Thoracic aorta (tissue), 2 donors: Measurements from ENCODE around the gene RAET1E. TPM values are rescaled to one million over a fixed set of nuclear protein-coding genes. Genes with fewer than 3 reads are reported as not detected.

ENCODE experiments used
- ATAC-seq: fragments of 150-250 bp; one replicate; pipeline ENCODE4 v1.8.0; 2017; ENCODE audit warnings: low read depth; ENCODE audit not compliant: insufficient number of reproducible peaks, low FRiP score
- DNase-seq: peaks from one replicate; pipeline ENCODE4 v3.0.0-alpha.2; 2020; ENCODE audit warnings: low spot score
- H3K27ac ChIP-seq, 2 donors: fragments of 200-600 bp; sonication (generic); 1 replicate in 1 of 2; 2 replicates in 1 of 2; pipeline ENCODE4 v1.5.1; 2016; ENCODE audit warnings: mild to moderate bottlenecking in 2 of 2, moderate library complexity in 2 of 2
- H3K27me3 ChIP-seq: fragments of 200-600 bp; sonication (generic); replicated peaks from 2 replicates; pipeline ENCODE4 v1.6.0; 2016; ENCODE audit warnings: mild to moderate bottlenecking; ENCODE audit not compliant: insufficient read depth
- H3K36me3 ChIP-seq: fragments of 200-600 bp; sonication (generic); one replicate; pipeline ENCODE4 v1.5.1; 2016
- H3K4me1 ChIP-seq, 2 donors: fragments of 200-600 bp; sonication (generic); 1 replicate in 1 of 2; 2 replicates in 1 of 2; pipeline versions ENCODE4 v1.5.1 to v1.6.0; 2016; ENCODE audit warnings: low read depth in 2 of 2, mild to moderate bottlenecking in 1 of 2; ENCODE audit not compliant: control insufficient read depth in 1 of 2
- H3K4me3 ChIP-seq: fragments of 200-600 bp; sonication (generic); 2 replicates; pipeline ENCODE4 v1.5.1; 2016; ENCODE audit warnings: mild to moderate bottlenecking
- H3K9me3 ChIP-seq: fragments of 200-600 bp; sonication (generic); 2 replicates; pipeline ENCODE4 v1.5.1; 2016
- total RNA-seq, 2 donors: library from RNA; depleted of rRNA; stranded (reverse); fragments of >200 nt; gene quantifications; one replicate each; pipeline versions ENCODE4 v1.1.0 to v1.2.3, GENCODE V29; 2016
- TF ChIP-seq, protein P1 (sequence below): fragments of 200-600 bp; sonication (generic); IDR thresholded peaks from one replicate; pipeline ENCODE4 v1.5.1; 2019; ENCODE audit warnings: antibody characterized with exemption

The RAET1E gene
- total RNA-seq, 2 donors from 2014 or later = not detected

DNA sequence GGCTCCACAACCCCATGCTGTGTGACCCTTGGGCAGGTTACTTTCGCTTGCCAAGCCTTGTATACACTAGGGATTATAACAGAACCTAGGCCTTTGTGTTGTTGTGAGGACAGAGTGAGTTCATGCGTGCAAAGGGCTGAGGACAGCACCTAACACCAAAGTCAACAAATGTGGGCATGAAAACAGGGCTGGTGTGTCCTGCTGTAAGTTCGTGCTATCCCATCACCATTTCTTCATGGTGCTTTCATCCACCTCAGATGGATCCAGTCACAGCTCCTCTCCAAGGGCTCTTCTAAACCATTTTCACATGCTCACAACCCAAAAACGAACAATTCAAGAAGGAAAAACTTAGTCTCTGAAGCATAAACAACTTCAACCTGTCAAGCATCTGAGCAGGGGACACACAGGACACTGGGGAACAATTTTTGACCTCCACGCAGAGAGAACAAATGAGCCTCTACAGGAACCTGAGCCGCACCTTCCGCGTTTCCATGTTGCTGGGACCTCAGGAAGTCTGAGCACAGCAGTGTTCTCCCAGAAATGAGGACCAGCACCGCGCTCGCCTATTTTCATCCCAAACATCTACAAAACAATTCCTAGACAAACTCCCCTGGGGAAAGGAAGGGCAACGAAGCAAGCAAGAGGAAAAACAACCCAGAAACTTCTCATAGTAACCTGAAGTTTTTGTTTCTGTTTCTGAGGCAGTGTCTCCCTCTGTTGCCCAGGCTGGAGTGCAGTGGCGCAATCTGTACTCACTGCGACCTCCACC is 36.9 kb downstream of the RAET1E start:
- H3K27ac ChIP-seq = no peak overlapping the region
- H3K4me1 ChIP-seq = peaks cover 4 to 15% of the 10 kb centered on the region in 2 donors
- no peak for DNase-seq
- ATAC-seq = no peak
- no peak overlapping the region for H3K4me3 ChIP-seq
- H3K27me3 ChIP-seq = no peaks in the 10 kb centered on the region
- no peaks in the 10 kb centered on the region for H3K36me3 ChIP-seq
- H3K9me3 ChIP-seq = no peaks in the 10 kb centered on the region
- TF ChIP-seq, protein P1, sequence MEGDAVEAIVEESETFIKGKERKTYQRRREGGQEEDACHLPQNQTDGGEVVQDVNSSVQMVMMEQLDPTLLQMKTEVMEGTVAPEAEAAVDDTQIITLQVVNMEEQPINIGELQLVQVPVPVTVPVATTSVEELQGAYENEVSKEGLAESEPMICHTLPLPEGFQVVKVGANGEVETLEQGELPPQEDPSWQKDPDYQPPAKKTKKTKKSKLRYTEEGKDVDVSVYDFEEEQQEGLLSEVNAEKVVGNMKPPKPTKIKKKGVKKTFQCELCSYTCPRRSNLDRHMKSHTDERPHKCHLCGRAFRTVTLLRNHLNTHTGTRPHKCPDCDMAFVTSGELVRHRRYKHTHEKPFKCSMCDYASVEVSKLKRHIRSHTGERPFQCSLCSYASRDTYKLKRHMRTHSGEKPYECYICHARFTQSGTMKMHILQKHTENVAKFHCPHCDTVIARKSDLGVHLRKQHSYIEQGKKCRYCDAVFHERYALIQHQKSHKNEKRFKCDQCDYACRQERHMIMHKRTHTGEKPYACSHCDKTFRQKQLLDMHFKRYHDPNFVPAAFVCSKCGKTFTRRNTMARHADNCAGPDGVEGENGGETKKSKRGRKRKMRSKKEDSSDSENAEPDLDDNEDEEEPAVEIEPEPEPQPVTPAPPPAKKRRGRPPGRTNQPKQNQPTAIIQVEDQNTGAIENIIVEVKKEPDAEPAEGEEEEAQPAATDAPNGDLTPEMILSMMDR = no peak

DNA sequence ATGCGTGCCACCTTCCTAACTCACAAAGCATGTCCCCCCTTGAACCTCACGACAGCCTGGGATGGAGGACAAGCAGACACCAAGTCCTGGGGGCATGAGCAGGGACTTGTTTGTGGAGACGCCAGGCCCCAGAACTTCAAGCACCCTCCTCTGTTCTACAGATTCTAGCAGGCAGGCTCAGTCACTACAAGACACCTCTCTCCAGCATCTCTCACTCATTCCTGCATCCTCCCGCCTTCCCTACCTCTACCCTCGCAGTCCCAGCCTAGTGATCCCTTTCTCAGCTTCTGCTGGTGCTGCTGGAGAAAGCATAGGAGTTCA is 37.4 kb downstream of the RAET1E start:
- Histone ChIP-seq H3K36me3 (no peaks in the 10 kb centered on the region), H3K27me3 (no peaks in the 10 kb centered on the region), H3K4me3 (no peak overlapping the region), H3K4me1 (peaks cover 4 to 15% of the 10 kb centered on the region in 2 donors), H3K9me3 (no peaks in the 10 kb centered on the region), H3K27ac (no peak overlapping the region)
- no peak for DNase-seq
- TF ChIP-seq, protein P1 = no peak
- ATAC-seq = no peak

DNA sequence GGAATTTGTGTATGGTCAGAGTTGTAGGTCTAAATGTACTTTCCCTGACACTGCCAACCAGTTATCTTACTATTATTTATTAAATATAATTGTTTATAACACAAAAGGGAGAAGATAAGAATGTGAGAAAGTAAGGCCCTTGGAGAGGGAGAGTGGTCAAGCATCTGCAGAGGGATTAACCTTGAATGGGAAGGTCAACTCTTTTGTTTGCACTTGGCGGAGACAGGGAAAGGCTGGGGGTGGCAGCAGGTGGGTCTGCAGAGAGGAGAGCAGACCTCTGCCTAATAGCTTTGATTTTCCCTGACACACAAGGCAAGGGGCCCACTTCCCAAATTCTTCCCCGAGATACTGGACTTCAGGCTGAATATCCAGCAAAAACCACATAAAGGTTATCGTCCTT is 38.0 kb downstream of the RAET1E start:
- TF ChIP-seq, protein P1 = no peak
- Histone ChIP-seq H3K27me3 (no peaks in the 10 kb centered on the region), H3K36me3 (no peaks in the 10 kb centered on the region), H3K27ac (no peak overlapping the region), H3K4me3 (no peak overlapping the region), H3K4me1 (peaks cover 4 to 16% of the 10 kb centered on the region in 2 donors), H3K9me3 (no peaks in the 10 kb centered on the region)
- ATAC-seq = no peak
- DNase-seq = no peak

DNA sequence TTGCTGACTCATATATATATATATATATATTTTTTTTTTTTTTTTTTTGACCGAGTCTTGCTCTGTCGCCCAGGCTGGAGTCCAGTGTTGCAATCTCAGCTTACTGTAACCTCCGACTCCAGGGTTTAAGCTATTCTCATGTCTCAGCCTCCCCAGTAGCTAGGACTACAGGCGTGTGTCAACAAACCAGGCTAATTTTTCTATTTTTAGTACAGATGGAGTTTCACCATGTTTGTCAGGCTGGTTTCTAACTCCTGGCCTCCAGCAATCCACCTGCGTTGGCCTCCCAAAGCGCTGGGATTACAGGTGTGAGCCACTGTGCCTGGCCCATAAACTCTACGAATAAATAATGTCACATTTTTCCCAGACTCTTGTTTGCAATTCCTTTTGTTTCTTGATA is 38.5 kb downstream of the RAET1E start:
- no peaks in the 10 kb centered on the region for H3K36me3 ChIP-seq
- H3K27me3 ChIP-seq = no peaks in the 10 kb centered on the region
- DNase-seq (no peak), ATAC-seq (no peak)
- TF ChIP-seq, protein P1 = no peak
- H3K4me1 ChIP-seq = peaks cover 4 to 13% of the 10 kb centered on the region in 2 donors
- H3K27ac ChIP-seq = no peak overlapping the region
- no peaks in the 10 kb centered on the region for H3K9me3 ChIP-seq
- H3K4me3 ChIP-seq = no peak overlapping the region

DNA sequence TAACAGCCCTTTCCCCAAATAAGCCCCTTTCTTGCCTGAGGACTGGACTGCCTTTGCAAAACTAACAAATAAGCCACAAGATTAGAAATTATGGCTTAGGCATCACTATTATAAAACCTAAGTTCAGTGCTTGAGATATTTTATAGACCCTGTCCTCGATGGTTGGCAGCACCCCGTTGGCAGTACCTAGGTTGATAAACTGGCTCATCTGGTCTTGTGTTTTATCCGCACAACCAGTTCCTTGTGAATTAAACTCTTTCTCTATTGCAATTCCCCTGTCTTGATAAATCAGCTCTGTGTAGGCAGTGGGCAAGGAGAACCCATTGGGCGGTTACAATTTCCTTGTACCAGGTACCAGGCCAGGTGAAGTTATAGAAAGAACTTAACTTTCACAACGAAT is 40.4 kb downstream of the RAET1E start:
- Histone ChIP-seq H3K9me3 (no peaks in the 10 kb centered on the region), H3K36me3 (no peaks in the 10 kb centered on the region), H3K27me3 (no peaks in the 10 kb centered on the region), H3K4me1 (peaks cover 1 to 8% of the 10 kb centered on the region in 2 donors), H3K27ac (no peak overlapping the region), H3K4me3 (no peak overlapping the region)
- ATAC-seq = no peak
- TF ChIP-seq, protein P1 = no peak
- DNase-seq = no peak
